ENCODE measurements around the gene CMTR1.

Gene CMTR1

DNA sequence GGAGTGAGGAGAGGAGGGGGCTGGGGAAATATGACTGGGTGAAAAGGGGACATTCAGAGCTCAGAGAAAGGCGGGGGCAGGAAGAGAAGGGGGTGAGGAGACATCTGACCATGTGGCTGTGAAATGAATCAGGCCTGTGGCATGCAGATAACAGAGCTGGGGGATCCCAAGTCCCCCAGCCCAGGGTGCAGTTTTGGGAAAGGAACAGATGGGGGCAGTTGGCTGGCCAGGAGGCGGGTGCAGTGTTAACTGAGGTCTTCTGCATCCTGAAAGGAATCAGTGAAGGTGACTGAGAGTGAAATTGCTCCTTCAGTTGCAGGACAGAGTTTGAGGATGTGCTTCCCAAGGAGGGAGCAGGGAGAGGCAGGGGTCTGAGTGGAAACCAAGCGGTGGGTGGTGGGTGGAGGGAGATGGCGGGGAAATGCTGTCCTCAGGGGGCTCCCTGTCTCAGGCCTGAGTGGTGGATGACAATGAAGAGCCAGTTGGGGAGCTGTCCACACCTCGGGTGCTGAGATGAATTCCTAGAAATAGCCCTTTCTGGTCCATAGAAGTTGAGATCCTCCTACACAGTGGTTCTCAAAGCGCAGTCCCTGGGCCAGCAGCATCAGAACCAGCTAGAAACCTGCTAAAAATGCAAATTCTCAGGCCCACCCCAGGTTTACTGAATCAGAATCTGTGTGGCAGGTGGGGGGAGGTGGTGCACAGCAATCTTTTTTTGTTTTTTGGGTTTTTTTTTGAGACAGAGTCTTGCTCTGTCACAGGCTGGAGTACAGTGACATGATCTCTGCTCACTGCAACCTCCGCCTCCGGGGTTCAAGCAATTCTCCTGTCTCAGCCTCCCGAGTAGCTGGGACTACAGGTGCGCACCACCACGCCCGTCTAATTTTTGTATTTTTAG, 92.7 kb downstream of the CMTR1 start:
- Histone ChIP-seq H3K9me3 (ENCODE audit: insufficient read depth, low read length) (no peaks in the 10 kb centered on the region), H3K27me3 (ENCODE audit: insufficient read depth, insufficient read length) (no peaks in the 10 kb centered on the region), H3K4me3 (ENCODE audit: insufficient read length, low read depth) (no peak overlapping the region), H3K36me3 (ENCODE audit: insufficient read depth, insufficient read length, low read length) (no peaks in the 10 kb centered on the region), H3K4me1 (ENCODE audit: insufficient read depth, insufficient read length) (no peaks in the 10 kb centered on the region), H3K9ac (ENCODE audit: insufficient read length, low read depth) (no peak overlapping the region)
- TF ChIP-seq SUZ12 (IDR thresholded peaks at IDR 0.05; ENCODE audit: extremely low read depth, insufficient read depth, insufficient read length) (no peak), YY1 (IDR thresholded peaks at IDR 0.05; ENCODE audit: insufficient read depth, insufficient read length) (no peak), ZNF274 (IDR thresholded peaks at IDR 0.05; ENCODE audit: low read depth, low read length) (no peak)
- DNase-seq (ENCODE audit: low read depth, low spot score): no peak

DNA sequence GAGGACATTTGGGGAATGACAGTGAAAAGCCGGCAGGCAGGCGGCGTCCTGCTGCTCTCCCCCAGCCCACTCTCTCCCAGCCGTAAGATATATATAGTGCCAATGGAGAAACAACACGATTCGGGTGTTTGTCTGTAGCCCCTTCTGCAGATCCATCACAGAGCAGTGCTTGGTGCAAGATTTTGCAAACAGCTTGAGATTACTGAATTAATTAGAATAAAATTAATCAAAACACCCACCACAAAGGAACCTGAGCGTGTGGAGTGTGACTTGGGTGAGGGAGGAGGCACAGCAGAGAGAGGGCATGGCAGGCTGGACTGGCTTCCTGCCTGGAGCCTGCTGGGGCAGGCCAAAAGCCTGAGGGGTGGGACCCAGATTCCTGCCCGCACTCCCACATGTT, 95.5 kb downstream of the CMTR1 start:
- TF ChIP-seq SUZ12 (IDR thresholded peaks at IDR 0.05; ENCODE audit: extremely low read depth, insufficient read depth, insufficient read length): no peak
- no peak for TF ChIP-seq ZNF274 (IDR thresholded peaks at IDR 0.05; ENCODE audit: low read depth, low read length)
- no peak for TF ChIP-seq YY1 (IDR thresholded peaks at IDR 0.05; ENCODE audit: insufficient read depth, insufficient read length)
- Histone ChIP-seq H3K9ac (ENCODE audit: insufficient read length, low read depth) (no peak overlapping the region), H3K4me3 (ENCODE audit: insufficient read length, low read depth) (no peak overlapping the region), H3K36me3 (ENCODE audit: insufficient read depth, insufficient read length, low read length) (no peaks in the 10 kb centered on the region), H3K4me1 (ENCODE audit: insufficient read depth, insufficient read length) (no peaks in the 10 kb centered on the region), H3K27me3 (ENCODE audit: insufficient read depth, insufficient read length) (peaks cover 18% of the 10 kb centered on the region), H3K9me3 (ENCODE audit: insufficient read depth, low read length) (no peaks in the 10 kb centered on the region)
- DNase-seq (ENCODE audit: low read depth, low spot score): no peak

DNA sequence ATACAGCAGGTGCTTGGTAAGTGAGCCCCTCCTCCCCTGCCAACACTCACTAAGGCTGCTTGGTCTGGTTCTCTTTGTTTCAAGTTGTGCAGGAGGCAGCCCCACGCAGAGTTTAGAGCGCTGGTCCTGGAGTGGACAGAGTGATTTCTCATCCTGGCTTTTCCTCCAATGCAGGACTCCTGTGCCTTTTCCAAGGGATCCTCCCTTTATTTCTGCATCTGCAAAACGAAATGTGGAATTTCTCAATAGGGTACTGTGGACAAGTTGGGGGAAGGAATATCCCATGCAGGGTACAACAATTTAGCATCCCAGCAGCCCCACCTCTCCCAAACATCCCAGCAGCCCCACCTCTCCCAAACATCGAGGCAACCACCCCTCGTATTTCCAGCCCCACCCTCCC, 97.3 kb downstream of the CMTR1 start:
- no peak for TF ChIP-seq SUZ12 (IDR thresholded peaks at IDR 0.05; ENCODE audit: extremely low read depth, insufficient read depth, insufficient read length)
- TF ChIP-seq YY1 (IDR thresholded peaks at IDR 0.05; ENCODE audit: insufficient read depth, insufficient read length): no peak
- TF ChIP-seq ZNF274 (IDR thresholded peaks at IDR 0.05; ENCODE audit: low read depth, low read length): no peak
- Histone ChIP-seq H3K9ac (ENCODE audit: insufficient read length, low read depth) (no peak overlapping the region), H3K4me1 (ENCODE audit: insufficient read depth, insufficient read length) (no peaks in the 10 kb centered on the region), H3K36me3 (ENCODE audit: insufficient read depth, insufficient read length, low read length) (no peaks in the 10 kb centered on the region), H3K27me3 (ENCODE audit: insufficient read depth, insufficient read length) (peaks cover 36% of the 10 kb centered on the region), H3K9me3 (ENCODE audit: insufficient read depth, low read length) (no peaks in the 10 kb centered on the region), H3K4me3 (ENCODE audit: insufficient read length, low read depth) (no peak overlapping the region)
- DNase-seq (ENCODE audit: low read depth, low spot score): no peak

DNA sequence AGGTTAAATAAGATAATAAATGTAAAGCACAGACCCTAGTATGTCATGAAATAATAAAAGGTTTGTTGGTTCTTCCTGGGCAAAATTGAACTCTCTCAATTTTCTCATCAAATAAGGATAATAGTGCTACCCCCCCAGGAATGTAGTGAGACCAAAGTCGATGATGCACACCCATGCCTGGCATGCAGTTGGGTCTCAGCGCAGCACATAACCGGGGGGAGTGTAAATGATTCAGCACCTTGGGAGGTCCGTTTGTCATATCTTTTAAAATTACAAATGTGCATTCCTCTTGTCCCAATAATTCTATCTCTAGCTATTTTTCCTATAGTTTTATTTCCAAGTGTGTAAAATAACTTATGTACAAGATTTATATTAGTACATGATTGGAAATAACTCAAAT, 98.0 kb downstream of the CMTR1 start:
- no peak for DNase-seq (ENCODE audit: low read depth, low spot score)
- TF ChIP-seq YY1 (IDR thresholded peaks at IDR 0.05; ENCODE audit: insufficient read depth, insufficient read length): no peak
- no peak for TF ChIP-seq ZNF274 (IDR thresholded peaks at IDR 0.05; ENCODE audit: low read depth, low read length)
- no peak for TF ChIP-seq SUZ12 (IDR thresholded peaks at IDR 0.05; ENCODE audit: extremely low read depth, insufficient read depth, insufficient read length)
- no peaks in the 10 kb centered on the region for H3K9me3 ChIP-seq (ENCODE audit: insufficient read depth, low read length)
- no peak overlapping the region for H3K4me3 ChIP-seq (ENCODE audit: insufficient read length, low read depth)
- H3K27me3 ChIP-seq (ENCODE audit: insufficient read depth, insufficient read length): peaks cover 43% of the 10 kb centered on the region
- H3K36me3 ChIP-seq (ENCODE audit: insufficient read depth, insufficient read length, low read length): no peaks in the 10 kb centered on the region
- H3K9ac ChIP-seq (ENCODE audit: insufficient read length, low read depth): no peak overlapping the region
- no peaks in the 10 kb centered on the region for H3K4me1 ChIP-seq (ENCODE audit: insufficient read depth, insufficient read length)

Data from NT2/D1 (cell line).